COLO668 (cell line): ENCODE measurements around the gene MICB.

ENCODE experiments used
- DNase-seq: peaks from one replicate; lab custom pipeline; 2025; ENCODE audit not compliant: unreplicated experiment; lab: John Stamatoyannopoulos, UW

Gene MICB

GRCh38 chr6:31559958-31560696 lies 62.2 kb downstream of the MICB start:
- no peak for DNase-seq

- DNase-seq = no peak
Measured at GRCh38 chr6:31560697-31561058, 62.7 kb downstream of the MICB start.
